ENCODE data around the gene ADAMTS1. TPM values are rescaled to one million over a fixed set of nuclear protein-coding genes. Genes with fewer than 3 reads are reported as not detected.

ADAMTS1 gene
- total RNA-seq, 2 experiments from 2014 or later, result not detected

GRCh38 chr21:26852423-26852822 is 7.2 kb upstream of the ADAMTS1 start:
- H3K4me2 ChIP-seq (ENCODE audit: low read length), result no peak overlapping the region
- no peaks in the 10 kb centered on the region for H4K20me1 ChIP-seq (ENCODE audit: insufficient read depth, low read length)
- no peak overlapping the region for H3K4me3 ChIP-seq (ENCODE audit: low read depth, low read length, poor library complexity, severe bottlenecking)
- intact Hi-C loops (cut with micrococcal nuclease; ENCODE audit: unreplicated experiment), result loop anchor here (5.0 to 10.0 kb wide), 2 partner anchors 850 to 1482 kb away; no protein-coding TSS in a partner anchor
- ChIA-PET CTCF (ENCODE audit: unreplicated experiment) (no interaction called here), POLR2A (no interaction called here)
- H2AFZ ChIP-seq (ENCODE audit: low read length), result no peak overlapping the region
- no peaks in the 10 kb centered on the region for H3K4me1 ChIP-seq (ENCODE audit: insufficient read depth, low read length, poor library complexity, severe bottlenecking)
- H3K9me3 ChIP-seq (ENCODE audit: low read length), result no peaks in the 10 kb centered on the region
- DNase-seq (ENCODE audit: low spot score), result no peak
- no peaks in the 10 kb centered on the region for H3K9me2 ChIP-seq (ENCODE audit: insufficient read depth, low read length)
- H3K27ac ChIP-seq (ENCODE audit: low read depth, low read length, poor library complexity, severe bottlenecking), result no peak overlapping the region
- no TSS peak for BruUV-seq (replicated peaks)
- H3K36me3 ChIP-seq (ENCODE audit: insufficient read depth, low read length), result no peaks in the 10 kb centered on the region
- no peaks in the 10 kb centered on the region for H3K79me2 ChIP-seq (ENCODE audit: insufficient read depth, low read depth, low read length)
- no peak for TF ChIP-seq CTCF (conservative IDR thresholded peaks at IDR 0.05; ENCODE audit: low read length)
- TF ChIP-seq EZH2phosphoT487 (IDR thresholded peaks at IDR 0.05; ENCODE audit: borderline replicate concordance, low read depth, low read length), result no peak

GRCh38 chr21:26851109-26851944 is 6.1 kb upstream of the ADAMTS1 start:
- intact Hi-C loops (cut with micrococcal nuclease; ENCODE audit: unreplicated experiment), result loop anchor here (5.0 to 10.0 kb wide), 2 partner anchors 851 to 1483 kb away; no protein-coding TSS in a partner anchor
- DNase-seq (ENCODE audit: low spot score), result no peak
- Histone ChIP-seq H4K20me1 (ENCODE audit: insufficient read depth, low read length) (no peaks in the 10 kb centered on the region), H3K9me2 (ENCODE audit: insufficient read depth, low read length) (no peaks in the 10 kb centered on the region), H2AFZ (ENCODE audit: low read length) (no peak overlapping the region), H3K4me2 (ENCODE audit: low read length) (no peak overlapping the region), H3K4me3 (ENCODE audit: low read depth, low read length, poor library complexity, severe bottlenecking) (no peak overlapping the region), H3K4me1 (ENCODE audit: insufficient read depth, low read length, poor library complexity, severe bottlenecking) (no peaks in the 10 kb centered on the region), H3K36me3 (ENCODE audit: insufficient read depth, low read length) (no peaks in the 10 kb centered on the region), H3K27ac (ENCODE audit: low read depth, low read length, poor library complexity, severe bottlenecking) (no peak overlapping the region), H3K79me2 (ENCODE audit: insufficient read depth, low read depth, low read length) (no peaks in the 10 kb centered on the region), H3K9me3 (ENCODE audit: low read length) (no peaks in the 10 kb centered on the region)
- ChIA-PET POLR2A (no interaction called here), CTCF (ENCODE audit: unreplicated experiment) (no interaction called here)
- TF ChIP-seq CTCF (conservative IDR thresholded peaks at IDR 0.05; ENCODE audit: low read length), result no peak
- no peak for TF ChIP-seq EZH2phosphoT487 (IDR thresholded peaks at IDR 0.05; ENCODE audit: borderline replicate concordance, low read depth, low read length)
- BruUV-seq (replicated peaks), result no TSS peak

- Histone ChIP-seq H3K9me3 (ENCODE audit: low read length) (no peaks in the 10 kb centered on the region), H3K36me3 (ENCODE audit: insufficient read depth, low read length) (no peaks in the 10 kb centered on the region), H3K79me2 (ENCODE audit: insufficient read depth, low read depth, low read length) (no peaks in the 10 kb centered on the region), H3K27ac (ENCODE audit: low read depth, low read length, poor library complexity, severe bottlenecking) (no peak overlapping the region), H2AFZ (ENCODE audit: low read length) (no peak overlapping the region), H3K9me2 (ENCODE audit: insufficient read depth, low read length) (no peaks in the 10 kb centered on the region), H3K4me2 (ENCODE audit: low read length) (no peak overlapping the region), H3K4me1 (ENCODE audit: insufficient read depth, low read length, poor library complexity, severe bottlenecking) (no peaks in the 10 kb centered on the region), H3K4me3 (ENCODE audit: low read depth, low read length, poor library complexity, severe bottlenecking) (no peak overlapping the region), H4K20me1 (ENCODE audit: insufficient read depth, low read length) (no peaks in the 10 kb centered on the region)
- TF ChIP-seq EZH2phosphoT487 (IDR thresholded peaks at IDR 0.05; ENCODE audit: borderline replicate concordance, low read depth, low read length) (no peak), CTCF (conservative IDR thresholded peaks at IDR 0.05; ENCODE audit: low read length) (peak; percentile 78)
- peak; percentile 31 for DNase-seq (ENCODE audit: low spot score)
- BruUV-seq (replicated peaks), result no TSS peak
- CTCF ChIA-PET (ENCODE audit: unreplicated experiment), result no interaction called here
- POLR2A ChIA-PET, result interaction anchor here (0.5 kb wide), 1 partner anchor 1598 kb away, joined by 3 read pairs; no protein-coding TSS in a partner anchor
- intact Hi-C loops (cut with micrococcal nuclease; ENCODE audit: unreplicated experiment), result loop anchor here (1.0 to 10.0 kb wide), 3 partner anchors 852 to 1895 kb away; no protein-coding TSS in a partner anchor
Observed at GRCh38 chr21:26850116-26850643, 5.0 kb upstream of the ADAMTS1 start.
